Naive thymus-derived CD8-positive, alpha-beta T cell (primary cell): ENCODE results near the gene EPHB2. TPM values are rescaled to one million over a fixed set of nuclear protein-coding genes. Genes with fewer than 3 reads are reported as not detected.
"Not testable (repeated sequence)": the region's sequence is repeated elsewhere in the genome, so short reads cannot be mapped to it uniquely, and the experiment has no call there.

Source experiments
- ATAC-seq, 2 donors: fragments of 150-1000 bp; cut with Tn5 transposase in 1 of 2; sonication (Bioruptor Pico), chemical (Tn5 transposase) in 1 of 2; 1 replicate in 1 of 2; 2 replicates in 1 of 2; pipeline ENCODE4 v1.10.0; 2021; ENCODE audit warnings: mild to moderate bottlenecking in 2 of 2, moderate library complexity in 2 of 2
- POLR2A ChIA-PET: fragments of 350-600 bp; sonication (Branson Sonifier 250); formaldehyde crosslinking; loops from one replicate; lab custom pipeline; 2021; ENCODE audit warnings: antibody characterized with exemption; lab: Charles Lee
- DNase-seq, 10 donors: peaks; one replicate each; pipeline versions ENCODE4 v3.0.0 to v3.0.0-alpha.2; 2020 to 2022
- H3K27ac Mint-ChIP-seq, 10 donors: one replicate each; pipeline ENCODE4 v1.8.0; 2020 to 2022; ENCODE audit warnings: mild to moderate bottlenecking in 10 of 10, mixed read lengths in 10 of 10, moderate library complexity in 4 of 10, inconsistent platforms in 1 of 10
- H3K27me3 Mint-ChIP-seq, 5 donors: one replicate each; pipeline ENCODE4 v1.8.0; 2021 to 2022; ENCODE audit warnings: mixed read lengths in 5 of 5
- H3K36me3 Mint-ChIP-seq, 3 donors: one replicate each; pipeline ENCODE4 v1.8.0; 2020 to 2022; ENCODE audit warnings: mixed read lengths in 3 of 3, mild to moderate bottlenecking in 2 of 3, inconsistent platforms in 1 of 3
- H3K4me1 Mint-ChIP-seq, 4 donors: one replicate each; pipeline ENCODE4 v1.8.0; 2021 to 2022; ENCODE audit warnings: mixed read lengths in 4 of 4
- H3K4me3 Mint-ChIP-seq, 10 donors: one replicate each; pipeline ENCODE4 v1.8.0; 2020 to 2022; ENCODE audit warnings: mild to moderate bottlenecking in 10 of 10, mixed read lengths in 10 of 10, moderate library complexity in 6 of 10, inconsistent platforms in 1 of 10
- H3K9me3 Mint-ChIP-seq, 9 donors: one replicate each; pipeline ENCODE4 v1.8.0; 2020 to 2022; ENCODE audit warnings: mixed read lengths in 9 of 9, mild to moderate bottlenecking in 3 of 9, inconsistent platforms in 1 of 9, moderate library complexity in 1 of 9
- polyA plus RNA-seq, 3 donors: library from polyadenylated mRNA; unstranded; fragments of 300-500 nt; fragmentation: Illumina TruSeq; gene quantifications; one replicate each; pipeline ENCODE4 v1.2.3, GENCODE V29; 2021
- total RNA-seq, 8 experiments: library from RNA in 2 of 8; stranded (reverse) in 2 of 8; gene quantifications; one replicate each; pipeline ENCODE4 v1.2.3 and lab custom pipeline; 2021 to 2026

Gene EPHB2
- under 1 TPM; 0.21 to 0.25 TPM for total RNA-seq
- polyA plus RNA-seq, result not detected
- 0 to 0.34 (median 0) reads per million in 6 experiments for total RNA-seq (lab: John Stamatoyannopoulos, UW)

GRCh38 chr1:22710701-22711049 is at the start of gene EPHB2:
EPHB2 (plus strand) TSS chr1:22710839; CDS start chr1:22710983, 144 bp downstream.
- peak; percentile 70 to 89 for ATAC-seq
- peak within 1 kb of the TSS; percentile 63 to 84 (median 74) for H3K4me3 Mint-ChIP-seq

GRCh38 chr1:22661880-22662279 is 48.8 kb upstream of the EPHB2 start:
- Mint-ChIP-seq H3K4me1 (no peaks in the 10 kb centered on the region), H3K27me3 (peaks cover 7 to 46% (median 18%) of the 10 kb centered on the region in 5 donors), H3K4me3 (no peak overlapping the region), H3K27ac (peak overlapping the region in 1 of 10 donors; percentile 9), H3K9me3 (no peaks in the 10 kb centered on the region), H3K36me3 (no peaks in the 10 kb centered on the region)
- POLR2A ChIA-PET, result no interaction called here
- DNase-seq (no peak), ATAC-seq (no peak)

More at GRCh38 chr1:22710701-22711049, at the start of gene EPHB2:
- H3K36me3 Mint-ChIP-seq, result peaks cover 0 to 2% (median 0%) of the 10 kb centered on the region in 3 donors
- POLR2A ChIA-PET, result no interaction called here
- H3K27ac Mint-ChIP-seq, result no peak within 1 kb of the TSS
- H3K4me1 Mint-ChIP-seq, result peaks cover 0 to 20% (median 4%) of the 10 kb centered on the region in 4 donors
- H3K27me3 Mint-ChIP-seq, result peaks cover 30 to 72% (median 57%) of the 10 kb centered on the region in 5 donors
- peak in 4 of 10 donors; percentile 11 to 33 (median 28) for DNase-seq
- H3K9me3 Mint-ChIP-seq, result no peaks in the 10 kb centered on the region

GRCh38 chr1:22662318-22662717 is 48.3 kb upstream of the EPHB2 start:
- POLR2A ChIA-PET, result no interaction called here
- H3K4me3 Mint-ChIP-seq, result no peak overlapping the region
- DNase-seq (no peak), ATAC-seq (peak in 1 of 2 donors; percentile 23)
- H3K9me3 Mint-ChIP-seq, result no peaks in the 10 kb centered on the region
- H3K27ac Mint-ChIP-seq, result peak overlapping the region in 1 of 10 donors; percentile 9
- H3K27me3 Mint-ChIP-seq, result peaks cover 11 to 41% (median 18%) of the 10 kb centered on the region in 5 donors
- H3K36me3 Mint-ChIP-seq, result no peaks in the 10 kb centered on the region
- no peaks in the 10 kb centered on the region for H3K4me1 Mint-ChIP-seq

- Mint-ChIP-seq H3K4me1 (no peaks in the 10 kb centered on the region), H3K9me3 (no peaks in the 10 kb centered on the region), H3K27ac (no peak overlapping the region), H3K36me3 (no peaks in the 10 kb centered on the region), H3K4me3 (no peak overlapping the region), H3K27me3 (peaks cover 14 to 43% (median 23%) of the 10 kb centered on the region in 5 donors)
- no peak for DNase-seq
- no peak for ATAC-seq
- POLR2A ChIA-PET, result no interaction called here
Measured at GRCh38 chr1:22662986-22663408, 47.6 kb upstream of the EPHB2 start.

GRCh38 chr1:22665752-22666151 is 44.9 kb upstream of the EPHB2 start:
- DNase-seq (no peak), ATAC-seq (no peak)
- Mint-ChIP-seq H3K36me3 (no peaks in the 10 kb centered on the region), H3K27me3 (peaks cover 13 to 49% (median 25%) of the 10 kb centered on the region in 5 donors), H3K4me3 (no peak overlapping the region), H3K4me1 (no peaks in the 10 kb centered on the region), H3K9me3 (no peaks in the 10 kb centered on the region), H3K27ac (no peak overlapping the region)
- POLR2A ChIA-PET, result no interaction called here

- H3K4me1 Mint-ChIP-seq, result no peaks in the 10 kb centered on the region
- ATAC-seq, result no peak
- no peak overlapping the region for H3K4me3 Mint-ChIP-seq
- POLR2A ChIA-PET, result no interaction called here
- H3K27ac Mint-ChIP-seq, result no peak overlapping the region
- H3K36me3 Mint-ChIP-seq, result no peaks in the 10 kb centered on the region
- H3K9me3 Mint-ChIP-seq, result no peaks in the 10 kb centered on the region
- H3K27me3 Mint-ChIP-seq, result peaks cover 13 to 55% (median 27%) of the 10 kb centered on the region in 5 donors
- no peak for DNase-seq
Measured at GRCh38 chr1:22666412-22666811, 44.2 kb upstream of the EPHB2 start.

- H3K4me1 Mint-ChIP-seq, ATAC-seq, POLR2A ChIA-PET, DNase-seq, H3K9me3 Mint-ChIP-seq, H3K36me3 Mint-ChIP-seq, H3K4me3 Mint-ChIP-seq: not testable (repeated sequence)
- H3K27me3 Mint-ChIP-seq, result peaks cover 18 to 63% (median 27%) of the 10 kb centered on the region in 5 donors
- peak overlapping the region in 1 of 10 donors; percentile 45 for H3K27ac Mint-ChIP-seq
Measured at GRCh38 chr1:22668840-22669239, 41.8 kb upstream of the EPHB2 start.

- no peak overlapping the region for H3K4me3 Mint-ChIP-seq
- POLR2A ChIA-PET, result no interaction called here
- H3K4me1 Mint-ChIP-seq, result no peaks in the 10 kb centered on the region
- ATAC-seq (no peak), DNase-seq (no peak)
- H3K9me3 Mint-ChIP-seq, result no peaks in the 10 kb centered on the region
- no peaks in the 10 kb centered on the region for H3K36me3 Mint-ChIP-seq
- H3K27me3 Mint-ChIP-seq, result peaks cover 21 to 65% (median 34%) of the 10 kb centered on the region in 5 donors
- H3K27ac Mint-ChIP-seq, result no peak overlapping the region
Measured at GRCh38 chr1:22670352-22670975, 40.2 kb upstream of the EPHB2 start.

- DNase-seq (no peak), ATAC-seq (no peak)
- POLR2A ChIA-PET, result no interaction called here
- H3K4me1 Mint-ChIP-seq, result no peaks in the 10 kb centered on the region
- no peak overlapping the region for H3K4me3 Mint-ChIP-seq
- H3K27ac Mint-ChIP-seq, result no peak overlapping the region
- no peaks in the 10 kb centered on the region for H3K9me3 Mint-ChIP-seq
- H3K27me3 Mint-ChIP-seq, result peaks cover 21 to 69% (median 34%) of the 10 kb centered on the region in 5 donors
- H3K36me3 Mint-ChIP-seq, result no peaks in the 10 kb centered on the region
Measured at GRCh38 chr1:22671999-22672398, 38.6 kb upstream of the EPHB2 start.

- Mint-ChIP-seq H3K27me3 (peaks cover 21 to 55% (median 29%) of the 10 kb centered on the region in 5 donors), H3K4me1 (no peaks in the 10 kb centered on the region), H3K27ac (no peak overlapping the region), H3K9me3 (no peaks in the 10 kb centered on the region), H3K4me3 (no peak overlapping the region), H3K36me3 (no peaks in the 10 kb centered on the region)
- POLR2A ChIA-PET, result no interaction called here
- ATAC-seq (no peak), DNase-seq (no peak)
Measured at GRCh38 chr1:22673486-22674409, 36.9 kb upstream of the EPHB2 start.

GRCh38 chr1:22674410-22674749 is 36.3 kb upstream of the EPHB2 start:
- Mint-ChIP-seq H3K27me3 (peaks cover 21 to 49% (median 24%) of the 10 kb centered on the region in 5 donors), H3K4me1 (no peaks in the 10 kb centered on the region), H3K9me3 (no peaks in the 10 kb centered on the region), H3K4me3 (no peak overlapping the region), H3K27ac (no peak overlapping the region), H3K36me3 (no peaks in the 10 kb centered on the region)
- POLR2A ChIA-PET, result no interaction called here
- ATAC-seq, result no peak
- DNase-seq, result no peak

GRCh38 chr1:22676151-22676550 is 34.5 kb upstream of the EPHB2 start:
- H3K27me3 Mint-ChIP-seq, result peaks cover 12 to 39% (median 24%) of the 10 kb centered on the region in 5 donors
- H3K9me3 Mint-ChIP-seq, ATAC-seq, DNase-seq, H3K27ac Mint-ChIP-seq, H3K4me3 Mint-ChIP-seq, H3K36me3 Mint-ChIP-seq, POLR2A ChIA-PET, H3K4me1 Mint-ChIP-seq: not testable (repeated sequence)
